ENCODE data around the gene USP7.
"Not testable (repeated sequence)": the region's sequence is repeated elsewhere in the genome, so short reads cannot be mapped to it uniquely, and the experiment has no call there.

USP7 gene

DNA sequence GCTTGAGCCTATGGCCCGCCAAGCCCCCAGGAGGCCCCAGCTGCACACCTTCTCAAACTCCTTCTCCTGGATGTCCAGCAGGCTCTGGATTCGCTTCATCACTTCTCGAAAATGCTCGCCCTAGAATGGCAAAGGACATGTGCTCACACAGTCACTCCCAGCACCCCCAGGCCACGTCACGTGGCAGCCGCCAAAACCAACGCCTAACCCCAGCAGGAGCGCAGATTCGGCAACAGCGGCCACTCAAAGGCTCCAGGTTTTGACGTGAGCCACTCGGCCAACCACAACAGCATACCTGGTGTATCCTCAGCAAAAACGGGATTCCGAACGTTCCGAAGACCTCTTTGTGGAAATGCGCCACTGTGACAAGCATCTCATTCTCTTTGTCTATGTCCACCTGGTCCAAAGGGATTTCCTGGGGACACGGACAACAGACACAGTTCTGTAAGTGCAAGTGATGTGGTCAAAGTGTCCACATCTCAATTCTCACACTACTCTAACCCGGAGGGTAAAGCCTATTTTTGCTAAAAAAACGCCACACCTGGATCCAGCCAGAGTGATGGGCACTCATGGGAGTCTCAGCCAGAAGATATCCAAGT lies 68.9 kb downstream of the USP7 start:
- DNase-seq: no peak

DNA sequence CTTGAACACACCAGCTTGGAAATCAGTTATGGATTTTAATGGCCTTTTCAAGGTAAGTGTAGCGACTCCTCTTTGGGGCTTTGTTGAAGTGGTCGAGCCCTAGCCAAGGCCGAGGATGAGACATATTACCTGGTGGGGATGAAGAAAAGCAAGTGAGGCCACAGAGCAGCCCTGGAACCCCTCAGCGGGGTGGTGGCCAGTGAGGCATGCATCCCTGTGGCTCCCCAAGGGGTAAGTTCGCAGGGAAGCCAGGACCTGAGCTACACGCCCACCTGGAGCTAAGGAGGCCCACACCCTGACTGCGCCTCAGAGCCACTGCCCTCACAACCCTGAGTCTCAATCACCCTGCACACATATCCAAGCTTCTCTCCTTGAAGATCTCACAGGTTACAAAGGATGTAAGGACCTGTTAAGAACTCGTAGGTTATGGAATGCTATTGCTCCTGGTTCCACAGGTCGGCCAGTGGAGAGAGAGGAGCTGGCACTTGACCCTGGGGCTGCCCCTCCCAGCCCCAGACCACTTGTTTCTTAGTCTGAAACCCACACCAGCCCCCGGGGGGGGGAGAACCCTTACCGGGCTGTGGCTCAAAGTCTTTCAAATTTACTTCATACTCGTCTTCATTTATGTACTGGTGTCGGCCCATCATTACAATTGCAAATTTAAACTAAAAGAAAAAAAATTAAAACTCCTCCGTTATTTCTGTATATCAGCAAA lies 69.6 kb downstream of the USP7 start:
- DNase-seq: no peak

DNA sequence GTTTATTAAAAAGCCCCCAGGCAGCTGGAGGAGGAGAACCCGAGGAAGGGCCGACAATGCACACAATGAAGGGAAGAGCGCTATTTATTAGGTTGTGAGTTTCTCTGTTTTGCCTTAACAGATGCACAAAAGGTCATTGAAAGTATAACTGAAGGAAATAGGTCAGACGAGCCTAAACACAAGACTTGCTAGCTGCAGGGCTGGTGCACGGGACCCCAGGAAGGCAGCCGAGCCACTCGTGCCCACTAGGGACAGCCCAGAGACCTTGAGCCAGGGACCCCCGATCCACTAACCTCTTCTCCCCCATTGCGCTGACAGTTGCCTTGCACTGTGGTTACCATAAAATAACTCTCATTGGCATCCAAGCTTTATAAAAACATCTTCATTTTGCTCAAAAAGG lies 70.3 kb downstream of the USP7 start:
- DNase-seq: no peak

DNA sequence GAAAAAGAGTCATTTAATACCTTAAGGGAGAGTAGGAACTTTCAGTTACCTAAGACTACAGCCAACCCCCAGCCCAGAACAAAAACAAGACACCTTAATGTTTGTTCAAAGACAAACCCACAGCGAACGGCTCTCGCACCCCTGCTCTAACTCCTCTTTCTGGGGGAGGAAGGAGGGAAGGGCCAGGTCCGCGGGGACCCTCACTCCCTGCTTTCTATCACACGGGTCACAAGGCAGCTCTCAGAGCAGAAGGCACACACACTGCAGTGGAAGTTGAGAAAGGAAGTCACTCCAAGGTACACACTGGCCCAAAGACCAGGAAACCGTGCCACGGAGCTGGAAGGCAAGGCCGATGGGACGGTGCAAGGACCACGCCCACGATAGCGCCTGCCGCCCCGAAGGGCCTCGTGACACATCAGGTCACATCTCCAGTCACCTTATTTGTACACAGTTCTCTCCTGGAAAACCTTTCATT lies 71.6 kb downstream of the USP7 start:
- no peak for DNase-seq

DNA sequence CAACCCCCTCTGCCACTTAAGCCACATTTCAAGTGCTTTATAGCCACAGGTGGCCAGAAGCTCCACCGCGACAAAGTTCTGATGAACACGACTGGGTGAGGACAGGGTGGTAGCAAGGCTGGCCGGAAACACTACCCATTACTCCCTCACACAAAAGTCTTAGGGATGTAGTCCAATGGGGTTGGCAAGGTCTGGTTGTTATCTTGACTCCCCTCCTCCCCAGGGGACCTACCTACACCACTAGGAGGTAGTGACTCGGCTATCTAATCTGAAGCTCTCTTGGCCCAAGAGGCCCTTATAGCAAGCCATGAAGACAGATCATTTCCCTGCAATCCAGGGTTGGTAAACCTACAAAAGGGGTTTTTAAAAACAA lies 73.2 kb downstream of the USP7 start:
- no peak for DNase-seq

DNA sequence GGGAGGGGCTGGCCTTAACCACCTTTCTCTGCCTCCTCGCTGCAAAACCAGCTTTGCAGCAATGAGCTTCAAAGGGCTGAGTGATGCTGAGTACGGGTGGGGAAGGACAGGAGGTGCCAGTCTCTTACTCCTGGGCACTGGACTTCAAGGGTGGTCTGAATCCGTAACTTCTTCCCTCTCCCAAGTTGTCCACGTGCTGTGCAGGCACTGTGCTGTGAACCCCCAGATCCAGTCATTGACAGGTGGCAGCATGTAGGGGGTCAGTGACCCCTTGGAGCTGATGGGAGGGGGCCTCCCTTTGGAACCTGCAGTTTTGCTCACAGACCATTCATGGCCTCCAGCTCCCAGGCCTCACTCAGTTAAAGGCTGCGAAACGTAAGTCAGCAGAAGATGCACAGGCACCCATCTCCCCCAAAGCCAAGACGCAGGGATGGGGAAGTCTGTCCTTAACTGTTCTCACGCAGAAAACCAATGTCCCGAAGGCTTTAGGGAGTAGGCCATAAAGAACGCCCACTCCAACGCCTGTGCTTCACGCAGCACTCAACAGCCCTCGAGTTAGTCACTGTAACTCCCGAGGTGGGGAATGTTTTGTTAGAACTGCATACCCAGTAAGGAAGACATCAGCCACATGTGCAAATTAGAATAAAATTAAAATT lies 73.7 kb downstream of the USP7 start:
- DNase-seq: no peak

DNA sequence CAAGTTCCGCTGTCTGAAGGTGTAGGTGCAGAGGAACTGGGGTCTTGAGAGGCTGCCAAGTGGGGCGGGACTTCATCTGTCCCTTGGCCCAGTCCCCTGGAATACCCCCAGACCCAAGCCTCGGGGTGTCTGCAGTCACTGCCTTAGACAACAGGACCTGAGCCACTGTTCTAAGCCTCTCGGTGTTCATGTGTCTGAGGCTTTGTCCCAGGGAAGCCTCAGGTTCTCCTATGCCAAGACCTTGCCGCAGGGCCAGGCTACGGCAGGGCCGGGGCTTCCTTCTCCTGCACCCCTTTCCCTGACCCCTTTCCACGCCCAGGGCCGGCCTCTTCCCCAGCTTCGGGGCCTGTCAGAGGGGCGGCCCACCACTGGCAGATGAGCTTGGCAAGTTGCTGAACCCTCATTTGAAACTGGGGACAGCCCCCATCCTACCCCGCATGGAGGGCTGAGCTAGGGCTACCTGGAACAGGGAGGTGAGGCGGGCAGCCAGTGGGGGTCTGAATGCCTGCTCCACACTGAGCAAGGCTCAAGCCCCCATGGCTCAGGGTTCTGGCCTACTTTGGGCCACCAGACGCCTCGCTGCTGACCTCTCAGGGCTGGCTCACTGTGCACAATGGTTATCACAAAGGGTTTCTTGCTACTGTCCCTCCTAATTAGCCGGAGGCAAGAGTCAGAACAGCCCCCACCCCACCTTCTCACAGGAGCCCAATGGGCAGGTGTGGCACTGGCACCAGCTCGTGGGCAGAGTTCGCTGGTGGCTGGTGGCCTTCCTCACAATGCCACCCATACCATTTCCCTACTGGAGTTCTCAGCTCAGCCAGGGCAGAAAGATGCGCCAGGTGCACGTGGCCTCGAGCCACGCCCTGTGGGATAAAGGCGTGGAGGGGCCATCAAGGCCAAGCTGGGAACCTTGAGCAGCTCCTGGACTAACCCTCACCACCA lies 74.5 kb downstream of the USP7 start:
- DNase-seq: no peak

DNA sequence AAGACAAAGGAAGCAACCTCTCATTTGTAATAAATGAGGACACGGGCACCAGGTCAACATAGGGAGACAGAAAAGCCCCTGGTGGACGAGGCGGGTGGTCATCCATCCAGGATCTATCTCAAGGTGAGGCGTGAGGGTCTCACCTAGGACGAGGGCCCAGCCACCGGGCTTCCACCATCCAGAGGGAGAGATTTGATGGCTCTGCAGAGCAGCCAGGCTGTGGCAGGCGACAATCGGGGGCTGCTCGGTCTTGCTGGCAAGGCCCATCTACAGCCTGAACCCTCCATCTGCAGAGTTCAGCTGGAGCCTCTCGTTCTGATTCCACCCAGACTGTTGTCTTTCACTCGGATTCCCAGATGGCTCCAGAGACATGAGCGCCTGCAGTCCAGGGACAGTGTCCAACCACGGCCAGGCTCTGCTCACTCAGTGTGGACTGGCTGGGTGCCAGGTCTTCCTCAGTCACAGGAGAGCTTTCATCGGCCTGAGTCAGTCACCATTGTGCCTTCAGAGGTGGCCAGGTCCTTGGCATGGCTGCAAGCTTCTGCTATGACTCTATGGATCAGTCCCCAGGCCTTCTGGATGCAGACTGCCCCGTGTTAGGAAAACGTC lies 75.7 kb downstream of the USP7 start:
- DNase-seq: no peak

DNA sequence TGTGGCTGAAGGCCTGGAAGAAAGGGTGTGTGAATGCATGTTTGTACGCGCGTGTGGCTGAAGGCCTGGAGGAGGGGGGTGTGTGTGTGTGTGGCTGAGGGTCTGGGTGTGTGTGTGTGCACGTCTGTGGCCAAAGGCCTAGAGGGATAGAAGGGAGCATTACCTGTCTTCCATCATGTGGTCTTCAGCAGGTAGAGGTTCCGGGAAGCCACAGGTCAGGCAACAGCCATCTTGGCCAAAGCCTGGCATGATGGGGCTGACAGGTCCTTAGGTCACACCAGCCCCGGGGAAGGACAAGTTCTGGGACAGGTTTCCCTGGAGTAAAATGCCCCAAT lies 76.3 kb downstream of the USP7 start:
- no peak for DNase-seq

DNA sequence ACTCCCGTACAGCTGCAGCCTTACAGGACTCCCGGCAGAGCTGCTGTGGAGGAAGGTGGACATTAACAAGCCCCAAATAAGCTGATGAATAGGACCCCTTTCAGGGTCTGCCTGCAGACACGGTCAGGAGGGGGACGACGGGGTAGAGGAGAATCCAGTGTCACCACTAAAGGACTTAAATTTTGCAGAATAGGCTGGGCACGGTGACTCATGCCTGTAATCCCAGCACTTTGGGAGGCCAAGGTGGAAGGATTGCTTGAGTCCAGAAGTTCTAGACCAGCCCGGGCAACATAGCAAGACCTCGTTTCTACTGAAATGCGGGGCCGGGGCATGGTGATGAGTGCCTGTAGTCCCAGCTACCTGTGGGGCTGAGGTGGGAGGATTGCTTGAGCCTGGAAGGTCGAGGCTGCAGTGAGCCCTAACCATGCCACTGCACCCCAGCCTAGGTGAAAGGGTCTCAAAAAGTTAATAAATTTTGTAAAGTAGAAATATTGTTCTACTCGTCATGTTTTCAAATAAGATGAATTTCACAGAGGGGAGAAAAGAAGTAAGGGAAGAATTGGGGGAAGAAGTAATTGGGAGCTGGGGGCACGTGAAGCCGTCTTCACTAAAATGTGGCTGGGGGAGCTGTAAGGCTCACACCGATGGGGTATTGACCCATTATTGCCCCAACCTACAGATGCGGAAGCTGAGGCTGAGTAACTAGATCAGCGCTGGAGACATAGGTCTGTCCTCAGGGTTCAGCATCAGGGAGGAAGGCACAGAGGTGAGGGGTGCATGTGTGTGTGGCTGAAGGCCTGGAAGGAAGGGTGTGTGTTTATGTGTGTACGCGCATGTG lies 76.9 kb downstream of the USP7 start:
- no peak for DNase-seq

DNA sequence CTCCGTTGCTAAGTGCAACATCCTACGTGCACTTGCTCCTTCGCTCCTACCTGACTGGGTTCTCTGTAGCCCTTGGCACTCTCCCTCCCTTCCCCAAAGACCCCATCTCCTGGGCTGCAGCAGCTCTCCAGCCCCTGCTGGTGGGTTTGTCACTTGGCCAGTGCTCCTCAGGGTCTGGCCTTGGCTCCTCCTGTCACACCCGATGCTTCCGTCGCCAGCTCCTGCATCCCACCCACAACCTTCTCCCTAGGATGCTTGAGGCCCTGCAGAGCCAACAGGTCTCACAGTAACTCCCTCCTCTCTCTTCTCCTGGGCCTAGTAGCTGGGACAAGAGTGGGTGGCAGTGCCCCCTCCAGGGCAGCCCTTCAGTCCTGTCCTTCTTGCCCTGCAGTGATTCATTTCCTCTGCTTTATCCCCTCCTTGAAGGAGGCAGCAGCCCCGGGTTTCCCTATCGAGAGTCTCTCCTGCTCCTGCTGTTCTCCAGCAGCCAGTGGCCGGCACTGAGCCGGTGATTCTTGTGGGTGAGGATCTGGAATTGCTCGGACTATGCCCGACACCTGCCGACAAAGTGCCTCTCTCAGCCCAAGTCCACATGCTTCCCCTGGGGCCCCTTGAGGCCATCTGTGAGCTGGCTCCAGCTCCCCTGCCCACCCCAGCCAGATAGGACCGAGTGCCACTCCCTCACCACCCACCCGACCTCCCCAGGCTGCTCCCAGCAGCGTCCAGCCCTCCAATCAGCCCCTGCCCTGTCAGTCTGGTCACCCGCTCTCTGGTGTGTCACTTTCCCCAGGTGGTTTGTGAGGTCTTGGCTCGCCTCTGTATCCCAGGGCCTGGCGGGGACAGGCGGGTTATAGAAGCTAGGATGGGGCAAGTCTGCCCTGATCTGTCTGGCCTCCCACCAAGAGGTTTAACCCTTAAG lies 77.8 kb downstream of the USP7 start:
- DNase-seq: no peak

DNA sequence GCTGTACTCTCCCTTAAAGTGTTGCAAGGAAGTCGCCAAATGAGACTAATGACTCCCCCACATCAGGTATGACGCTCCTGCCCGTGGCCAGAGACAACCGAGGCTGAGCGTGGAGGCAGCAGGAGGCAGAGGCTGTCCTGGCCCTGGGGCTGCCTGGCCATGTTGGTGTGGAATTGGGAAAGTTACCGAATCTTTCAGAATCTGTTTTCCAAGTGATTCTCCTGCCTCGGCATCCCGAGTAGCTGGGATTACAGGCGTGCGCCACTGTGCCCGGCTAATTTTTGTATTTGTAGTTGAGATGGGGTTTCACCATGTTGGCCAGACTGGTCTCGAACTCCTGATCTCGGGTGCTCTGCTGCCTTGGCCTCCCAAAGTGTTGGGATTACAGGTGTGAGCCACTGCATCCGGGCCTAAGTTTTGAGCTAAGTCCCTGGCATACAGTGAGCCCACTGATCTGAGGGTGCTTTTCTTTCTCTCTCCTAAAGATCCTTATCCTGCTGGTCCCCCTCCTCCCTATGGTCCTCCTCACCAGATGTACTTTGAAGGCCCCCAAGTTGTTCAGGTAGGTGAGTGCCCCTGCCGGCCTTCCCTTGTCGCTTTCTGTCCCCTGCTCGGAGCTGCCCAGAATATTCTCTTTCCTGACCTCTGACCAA lies 80.9 kb downstream of the USP7 start:
- no peak for DNase-seq

DNA sequence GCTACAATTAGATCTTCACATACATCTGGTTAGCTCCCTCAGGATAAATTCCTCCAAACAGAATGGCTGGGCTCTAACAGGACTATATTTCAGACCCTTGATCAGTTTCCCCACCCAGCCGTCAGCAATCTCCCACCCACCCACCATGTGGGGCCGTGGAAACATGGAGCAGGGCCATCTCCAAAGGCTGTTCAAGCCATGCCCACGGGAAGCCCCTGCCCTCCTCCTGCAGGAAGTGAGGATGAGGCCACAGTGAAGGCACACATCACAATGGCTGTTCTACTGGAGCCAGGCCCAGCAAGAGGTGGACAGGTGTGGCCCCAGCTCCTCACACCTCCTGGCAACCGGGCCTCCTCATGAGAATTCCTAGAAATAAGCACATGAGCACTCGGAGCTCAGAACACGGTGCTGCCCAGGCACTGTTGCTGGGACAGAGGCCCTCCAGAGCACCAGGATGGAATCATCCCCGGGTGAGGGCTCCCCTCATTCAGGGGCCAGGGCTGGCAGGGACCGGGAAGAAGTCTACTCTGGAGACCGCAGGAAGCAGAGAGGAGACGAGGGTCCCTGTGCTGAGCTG lies 81.6 kb downstream of the USP7 start, which contains the start of gene LITAFD:
LITAFD (plus strand) TSS at position 311 of the 577 bp plus-strand sequence. CDS start 2,005 bp downstream, outside the sequence.
- DNase-seq: no peak

DNA sequence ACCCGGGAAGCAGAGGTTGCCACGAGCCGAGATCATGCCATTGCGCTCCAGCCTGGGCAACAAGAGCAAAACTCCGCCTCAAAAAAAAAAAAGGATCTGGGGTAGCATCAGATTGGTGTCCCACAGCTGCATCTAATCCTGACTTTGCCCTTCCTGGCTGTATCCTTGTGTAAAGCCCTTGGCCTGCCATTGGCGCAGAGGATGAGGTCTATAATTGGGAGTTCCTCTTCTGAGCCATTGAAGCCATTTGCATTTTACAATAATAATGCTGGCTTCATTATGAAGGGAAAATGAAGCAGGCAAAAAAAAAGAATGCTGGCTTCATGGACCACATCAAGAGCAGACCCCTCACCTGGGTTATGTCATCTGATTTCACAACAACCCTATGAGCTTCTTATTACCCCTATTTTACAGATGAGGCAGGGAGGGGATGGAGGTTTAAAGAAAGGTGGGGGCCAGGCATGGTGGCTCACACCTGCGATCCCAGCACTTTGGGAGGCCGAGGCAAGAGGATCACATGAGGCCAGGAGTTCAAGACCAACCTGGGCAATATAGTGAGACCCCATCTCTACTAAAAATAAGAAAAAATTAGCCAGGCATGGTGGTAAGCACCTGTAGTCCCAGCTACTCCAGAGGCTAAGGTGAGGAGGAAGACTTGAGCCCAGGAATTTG lies 82.7 kb downstream of the USP7 start:
- DNase-seq: no peak

DNA sequence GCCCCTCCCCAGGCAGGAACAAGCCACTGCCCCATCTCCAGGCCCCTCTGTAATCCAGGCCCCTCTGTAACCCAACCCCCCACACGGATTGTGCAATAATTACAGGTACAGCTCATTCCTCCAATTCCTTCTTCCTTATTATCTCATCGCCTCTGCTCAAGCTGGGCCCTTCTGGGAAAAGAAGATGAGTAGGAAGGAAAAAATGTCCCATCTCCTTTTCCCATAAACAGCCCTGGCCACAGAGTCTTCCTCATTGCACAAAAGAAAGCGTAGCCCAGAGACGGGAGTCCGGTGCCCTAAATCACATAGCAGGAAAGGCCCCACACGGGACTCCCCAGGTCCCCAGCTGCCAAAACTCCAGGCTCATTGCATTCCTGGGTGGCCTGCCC lies 85.2 kb downstream of the USP7 start:
- DNase-seq: no peak

DNA sequence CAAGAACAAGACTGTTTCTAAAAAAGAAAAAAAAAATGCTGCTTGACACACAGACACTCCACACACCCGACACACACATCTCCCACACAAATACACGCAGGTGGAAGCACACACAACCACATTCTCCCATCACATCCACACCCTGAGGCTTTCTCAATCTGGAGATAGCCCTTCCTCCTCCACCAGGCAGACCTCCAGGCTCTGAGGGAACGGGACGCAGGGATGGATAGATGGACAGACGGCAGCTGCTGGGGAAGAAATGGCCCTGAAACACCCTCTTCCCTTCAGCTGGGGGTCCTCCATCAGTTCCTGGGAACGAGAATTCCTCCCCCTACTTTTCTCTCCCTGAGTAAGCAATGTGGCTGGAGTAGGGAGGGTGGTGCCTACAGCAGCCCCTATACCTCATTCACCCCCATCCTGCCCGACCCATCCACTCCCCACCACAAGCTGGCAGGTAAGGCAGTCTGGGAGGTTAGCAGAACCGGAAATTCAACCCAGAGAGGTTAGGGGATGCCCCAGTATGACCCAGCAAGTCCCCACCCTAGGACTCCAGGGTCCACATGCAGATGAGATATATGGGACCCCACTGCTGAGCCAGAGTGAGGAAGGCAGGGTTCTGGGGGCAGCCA lies 85.7 kb downstream of the USP7 start:
- DNase-seq: no peak

DNA sequence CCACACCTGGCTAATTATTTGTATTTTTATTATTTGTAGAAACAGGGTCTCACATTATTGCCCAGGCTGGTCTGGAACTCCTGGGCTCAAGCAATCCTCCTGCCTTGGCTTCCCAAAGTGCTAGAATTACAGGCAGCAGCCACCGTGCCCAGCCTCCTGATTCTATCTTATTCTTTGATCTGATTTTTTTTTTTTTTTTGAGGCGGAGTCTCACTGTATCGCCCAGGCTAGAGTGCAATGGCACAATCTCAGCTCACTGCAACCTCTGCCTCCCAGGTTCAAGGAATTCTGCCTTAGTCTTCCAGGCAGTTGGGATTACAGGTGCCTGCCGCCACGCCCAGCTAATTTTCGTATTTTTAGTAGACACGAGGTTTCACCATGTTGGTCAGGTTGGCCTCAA lies 88.4 kb downstream of the USP7 start:
- DNase-seq: not testable (repeated sequence)

DNA sequence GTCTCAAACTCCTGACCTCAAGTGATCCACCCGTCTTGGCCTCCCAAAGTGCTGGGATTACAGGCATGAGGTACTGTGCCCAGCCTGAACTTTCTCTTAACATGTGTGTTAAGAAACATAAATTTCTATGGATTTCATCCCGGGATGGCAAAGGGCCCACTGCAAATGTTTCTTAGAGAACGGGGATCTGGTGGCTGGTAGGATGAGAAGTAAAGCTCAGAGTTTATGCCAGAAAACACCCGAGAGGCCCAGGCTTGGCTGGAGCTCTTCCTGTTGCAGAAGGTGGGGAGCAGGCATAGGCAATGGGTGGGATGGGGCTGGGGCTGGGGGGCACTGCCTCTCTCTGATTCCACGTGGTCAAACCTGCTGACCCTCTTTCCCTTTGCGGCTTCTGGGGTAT lies 89.3 kb downstream of the USP7 start:
- DNase-seq: no peak

DNA sequence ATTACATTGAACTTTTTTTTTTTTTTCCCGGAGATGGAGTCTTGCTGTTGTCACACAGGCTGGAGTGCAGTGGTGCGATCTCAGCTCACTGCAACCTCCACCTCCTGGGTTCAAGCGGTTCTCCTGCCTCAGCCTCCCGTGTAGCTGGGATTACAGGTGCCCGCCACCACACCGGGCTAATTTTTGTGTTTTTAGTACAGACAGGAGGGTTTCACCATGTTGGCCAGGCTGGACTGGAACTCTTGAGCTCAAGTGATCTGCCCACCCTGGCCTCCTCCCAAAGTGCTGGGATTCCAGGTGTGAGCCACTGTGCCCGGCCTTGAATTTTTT lies 89.9 kb downstream of the USP7 start:
- DNase-seq: not testable (repeated sequence)

All from CD4-positive, alpha-beta T cell treated with Interleukin-4 for 4 hours (primary cell).